SH-SY5Y (cell line): Measurements from ENCODE around the gene SPHKAP.

Experiments used
- GATA2 ChIP-seq: IDR thresholded peaks from 2 replicates; pipeline ENCODE4 v1.6.1; 2011; ENCODE audit warnings: mild to moderate bottlenecking, low read depth, low read length
- GATA3 ChIP-seq: IDR thresholded peaks from 2 replicates; pipeline ENCODE4 v1.6.1; 2011; ENCODE audit warnings: low read depth, mild to moderate bottlenecking, low read length, moderate library complexity

The SPHKAP gene

DNA sequence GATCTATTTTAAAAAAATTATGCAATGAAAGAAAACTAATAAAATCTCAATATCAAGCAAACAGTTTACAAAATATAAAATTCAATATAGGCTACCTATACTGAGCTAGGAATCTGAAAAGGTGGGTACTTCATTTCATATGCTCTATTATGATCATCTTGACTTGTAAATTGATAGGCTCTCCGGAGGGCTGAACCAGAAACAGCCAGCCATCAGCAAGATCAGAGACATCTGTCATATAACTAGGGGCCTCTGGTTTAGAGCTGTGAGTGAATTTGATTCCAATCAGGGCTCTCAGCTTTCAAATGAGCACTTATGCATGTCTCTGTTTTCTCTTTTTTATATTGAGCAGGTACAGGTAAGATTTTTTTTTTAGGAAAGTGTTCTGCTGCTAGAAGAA is 114.2 kb downstream of the SPHKAP start:
- TF ChIP-seq GATA2 (no peak), GATA3 (no peak)

DNA sequence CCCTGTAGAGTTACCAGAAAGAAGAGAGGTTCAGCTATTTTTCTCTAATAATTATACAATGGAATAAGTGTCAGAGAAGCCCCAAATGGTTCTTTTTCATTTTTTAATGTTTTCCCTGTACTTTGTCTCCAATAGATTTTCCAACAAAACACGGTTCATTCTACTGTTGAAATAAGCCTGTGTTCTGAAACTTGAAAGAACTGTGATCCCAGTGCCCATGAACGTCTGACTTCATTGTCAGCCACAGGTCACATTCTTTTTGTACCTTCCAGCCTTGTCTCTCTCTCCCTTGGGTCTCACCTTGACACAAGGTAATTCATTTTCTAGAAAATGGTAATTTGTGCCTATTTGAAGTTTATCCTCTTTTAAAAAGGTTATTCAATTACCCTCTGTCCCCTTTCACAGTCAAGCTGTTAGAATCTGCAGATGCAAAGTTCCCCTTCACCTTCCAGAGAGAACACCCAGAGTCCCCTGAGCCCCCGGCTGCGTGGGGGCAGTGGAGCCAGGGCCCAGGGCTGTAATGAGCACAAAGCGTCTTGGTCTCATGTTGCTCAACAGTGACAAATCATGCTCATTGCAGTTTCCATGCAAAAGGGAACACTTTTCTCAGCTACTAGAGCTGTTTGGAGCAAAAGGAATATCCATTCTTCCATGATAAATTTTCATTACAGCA is 115.2 kb downstream of the SPHKAP start:
- TF ChIP-seq GATA3 (no peak), GATA2 (no peak)

DNA sequence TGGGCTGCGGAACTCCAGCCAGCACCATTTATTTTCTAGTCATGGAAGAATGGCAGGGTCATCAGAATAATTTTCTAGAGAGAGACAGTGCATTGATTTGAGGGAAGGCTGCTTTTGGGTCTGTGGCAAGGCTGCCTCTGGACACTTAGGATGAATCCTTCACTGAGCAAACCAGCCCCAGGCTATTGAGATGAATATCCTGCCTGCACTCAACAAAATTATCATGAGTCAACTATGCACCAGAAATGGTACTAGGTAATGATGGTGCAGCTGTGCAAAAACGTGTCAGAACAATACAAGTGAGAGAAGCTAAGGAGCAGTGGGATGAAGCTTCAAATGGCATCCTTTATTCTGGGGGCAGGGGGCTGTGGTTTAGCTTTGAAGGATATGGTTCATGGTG is 115.8 kb downstream of the SPHKAP start:
- TF ChIP-seq GATA2, result no peak
- TF ChIP-seq GATA3, result no peak

DNA sequence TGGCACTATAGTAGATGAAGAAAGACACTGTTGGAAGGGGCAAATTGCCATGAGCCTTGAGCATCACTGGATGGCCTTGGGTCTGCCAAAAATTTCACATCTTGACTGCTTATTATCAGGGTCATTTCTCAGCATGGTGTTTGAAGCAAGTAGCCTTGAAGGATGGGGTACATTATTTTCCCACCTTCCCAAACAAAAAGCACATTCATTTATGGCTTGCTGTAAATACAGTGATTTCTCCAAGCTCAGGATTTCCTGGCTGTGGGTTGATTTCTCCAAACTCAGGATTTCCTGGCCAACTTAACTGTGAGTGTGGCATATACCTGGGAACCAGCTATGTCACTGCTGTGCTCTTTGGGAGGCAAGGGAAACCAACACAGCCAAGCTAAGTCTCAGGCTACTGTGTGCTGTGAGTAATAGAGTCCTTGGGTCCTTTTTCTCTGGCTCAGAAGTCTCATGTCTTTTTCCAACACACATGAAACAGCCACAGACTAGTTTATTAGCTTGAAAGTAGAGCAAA is 116.6 kb downstream of the SPHKAP start:
- TF ChIP-seq GATA3 (no peak), GATA2 (no peak)

DNA sequence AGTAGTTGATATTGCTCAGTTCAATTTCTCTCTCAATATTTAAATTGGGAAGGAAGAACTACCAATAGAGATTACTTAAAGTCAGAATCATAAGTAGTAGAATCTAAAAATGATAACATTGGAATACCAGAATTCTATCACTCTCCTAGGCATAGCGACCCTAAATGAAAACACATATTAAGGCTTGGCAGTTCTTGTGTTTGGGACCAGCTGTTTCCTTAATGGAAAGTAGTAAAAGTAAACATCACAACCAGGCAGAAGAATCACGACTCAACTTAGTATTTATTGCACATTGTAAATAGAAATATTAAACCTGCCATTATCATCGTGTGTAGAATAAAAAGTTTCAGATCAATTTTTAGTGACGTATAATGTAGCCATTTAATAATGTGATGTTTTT is 117.5 kb downstream of the SPHKAP start:
- TF ChIP-seq GATA3 (no peak), GATA2 (no peak)

DNA sequence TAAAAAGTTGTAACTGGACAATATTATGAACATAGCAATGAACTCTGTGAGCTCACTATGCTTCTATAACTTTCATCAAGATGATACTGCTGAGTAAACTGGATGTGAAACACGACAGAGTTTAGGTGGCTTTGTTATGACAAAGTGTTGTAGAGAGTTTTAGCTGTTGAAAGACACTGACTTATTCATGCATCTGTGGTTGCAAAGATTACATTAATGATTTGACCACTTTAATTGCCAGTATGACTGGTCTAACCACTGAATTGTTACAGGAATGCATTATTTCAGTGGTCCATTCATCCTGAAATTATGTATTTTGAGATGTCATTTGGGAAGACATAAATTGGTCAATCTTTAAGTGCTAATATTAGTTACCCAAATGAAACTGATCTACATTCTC is 117.9 kb downstream of the SPHKAP start:
- TF ChIP-seq GATA3, result no peak
- no peak for TF ChIP-seq GATA2

DNA sequence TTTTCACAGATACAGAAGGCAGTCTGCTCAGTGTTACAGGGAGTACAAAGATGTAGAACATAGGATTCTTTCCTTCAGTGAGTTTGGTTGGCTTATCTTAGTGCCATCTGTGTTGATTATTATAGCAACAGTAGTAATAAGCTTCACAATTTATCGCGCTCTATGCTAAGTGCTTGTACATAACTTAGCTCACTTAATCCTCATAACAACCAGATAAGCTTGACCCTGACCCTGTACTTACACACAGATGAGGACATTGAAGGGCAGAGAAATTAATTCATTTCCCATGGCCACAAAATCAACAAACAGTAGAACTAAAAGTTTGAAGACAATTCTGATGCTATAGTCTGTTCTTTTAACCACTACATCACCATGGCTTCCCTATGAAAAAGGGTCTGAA is 121.8 kb downstream of the SPHKAP start:
- TF ChIP-seq GATA3, result no peak
- no peak for TF ChIP-seq GATA2

DNA sequence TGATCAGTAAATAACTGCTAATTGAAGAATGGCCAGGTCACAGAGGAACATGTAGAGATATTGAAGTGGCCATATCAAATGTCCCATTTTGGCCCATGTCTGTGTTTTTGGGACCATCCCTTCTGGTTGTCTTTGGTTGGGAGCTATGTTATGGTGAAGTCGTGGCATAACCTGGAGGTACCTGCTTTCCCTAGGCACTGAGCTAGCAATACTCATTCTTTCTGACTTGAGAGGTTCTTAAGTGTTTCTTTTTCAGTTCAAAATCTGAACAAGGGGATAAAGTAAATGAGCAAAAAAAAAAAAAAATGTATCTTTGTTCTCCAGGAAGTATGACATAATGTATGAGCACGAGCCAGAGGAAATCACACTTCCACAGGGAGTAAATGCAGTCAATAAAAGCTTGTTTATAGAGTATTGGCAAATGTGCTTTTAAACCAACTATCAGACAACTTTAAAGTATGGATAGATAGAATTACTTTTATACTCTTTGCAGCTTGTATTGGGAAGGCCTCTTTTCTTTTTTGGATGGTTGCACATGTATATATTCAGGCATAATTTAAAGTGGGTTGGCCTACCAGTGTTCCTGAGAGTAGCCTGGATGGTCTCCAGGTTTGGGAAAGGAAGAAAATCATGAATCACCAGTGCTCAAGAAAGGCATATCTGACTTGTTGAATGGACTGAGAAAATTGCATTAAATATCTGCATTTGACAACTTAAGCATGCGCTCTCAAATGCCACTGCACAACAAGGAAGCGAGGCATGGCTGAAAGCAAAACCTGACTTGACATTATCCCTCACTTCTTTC is 125.0 kb downstream of the SPHKAP start:
- TF ChIP-seq GATA2 (no peak), GATA3 (no peak)

DNA sequence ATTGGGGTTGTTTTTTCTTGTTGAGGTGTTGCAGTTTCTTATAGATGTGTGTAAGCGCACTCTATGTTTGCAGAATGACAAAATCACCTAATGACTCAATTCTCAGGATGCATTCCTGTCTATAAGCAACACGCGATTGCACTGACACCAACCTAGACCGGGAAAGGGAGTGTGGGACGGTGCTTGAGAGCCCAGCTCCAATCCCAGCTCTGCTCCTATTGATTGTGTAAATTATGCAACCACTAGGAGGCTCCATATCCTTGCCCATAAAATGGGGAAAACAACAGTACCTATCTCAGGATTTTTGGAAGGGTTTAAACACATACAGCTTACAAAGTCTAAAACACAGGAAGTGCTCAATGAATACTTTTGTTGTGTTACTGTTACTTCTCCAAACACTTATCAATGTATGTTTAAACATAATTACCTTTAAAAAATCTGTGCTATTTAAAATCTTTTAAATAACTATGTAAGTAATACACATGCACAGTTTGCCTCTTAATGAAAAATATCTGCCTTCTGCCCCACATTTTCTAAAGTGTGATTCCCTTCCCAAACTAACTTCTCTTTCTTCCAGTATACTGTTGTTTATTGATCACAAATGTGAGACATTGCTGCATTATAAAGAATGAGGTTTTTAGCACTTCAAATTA is 132.5 kb downstream of the SPHKAP start:
- TF ChIP-seq GATA3, result no peak
- no peak for TF ChIP-seq GATA2

DNA sequence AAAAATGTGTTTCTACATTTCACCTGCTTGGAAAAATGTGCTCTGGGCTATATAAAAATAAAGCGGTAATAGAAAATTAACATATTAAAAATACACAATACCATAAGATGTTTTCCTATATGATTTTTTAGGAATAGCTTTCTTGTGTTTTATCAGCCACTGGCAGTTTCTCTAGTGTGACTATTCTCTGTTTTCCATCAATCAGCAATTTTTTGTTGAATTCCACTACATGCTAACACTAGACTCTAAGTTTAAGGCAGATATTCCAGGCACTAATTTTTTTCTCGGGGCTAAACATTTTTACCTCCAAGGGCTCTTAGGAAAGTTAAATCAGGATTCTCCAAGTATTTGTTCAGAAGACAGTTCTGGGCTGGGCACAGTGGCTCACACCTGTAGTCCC is 140.5 kb downstream of the SPHKAP start:
- TF ChIP-seq GATA3 (no peak), GATA2 (no peak)

DNA sequence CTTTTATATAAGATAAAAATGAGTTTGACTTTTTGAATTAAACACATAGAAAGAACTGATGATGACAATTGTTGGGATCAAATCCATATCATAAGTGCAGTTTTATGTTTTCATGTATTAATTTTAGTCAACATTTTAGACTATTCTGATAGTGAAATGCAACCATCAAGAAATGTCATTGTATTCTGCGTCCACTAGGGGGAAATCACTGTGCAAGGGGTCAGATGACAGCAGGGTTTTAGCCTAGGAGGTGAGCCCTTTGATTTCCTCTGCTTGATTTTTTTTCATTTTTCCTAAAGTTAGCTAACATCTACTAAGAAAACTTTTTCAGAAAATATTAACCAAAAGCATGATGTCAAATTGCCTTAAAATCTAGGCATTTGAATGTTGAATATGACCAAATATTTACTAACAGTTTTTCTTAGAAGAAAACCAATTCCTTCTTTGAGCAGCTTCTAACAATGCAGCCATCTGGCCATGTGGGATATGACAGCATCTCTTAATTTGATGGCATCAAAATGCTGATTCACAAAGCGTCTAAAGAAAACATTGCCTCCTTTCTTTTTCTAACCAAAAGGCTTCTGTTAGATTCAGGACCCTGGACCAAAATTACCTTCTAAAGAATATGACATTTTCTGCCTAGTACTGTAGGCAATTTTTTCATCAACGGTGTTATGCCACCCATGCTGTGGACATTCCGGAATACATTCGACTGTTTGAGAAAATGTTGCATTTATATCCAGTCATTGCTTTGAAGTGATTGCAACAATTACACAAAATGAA is 141.5 kb downstream of the SPHKAP start:
- TF ChIP-seq GATA2 (no peak), GATA3 (no peak)

DNA sequence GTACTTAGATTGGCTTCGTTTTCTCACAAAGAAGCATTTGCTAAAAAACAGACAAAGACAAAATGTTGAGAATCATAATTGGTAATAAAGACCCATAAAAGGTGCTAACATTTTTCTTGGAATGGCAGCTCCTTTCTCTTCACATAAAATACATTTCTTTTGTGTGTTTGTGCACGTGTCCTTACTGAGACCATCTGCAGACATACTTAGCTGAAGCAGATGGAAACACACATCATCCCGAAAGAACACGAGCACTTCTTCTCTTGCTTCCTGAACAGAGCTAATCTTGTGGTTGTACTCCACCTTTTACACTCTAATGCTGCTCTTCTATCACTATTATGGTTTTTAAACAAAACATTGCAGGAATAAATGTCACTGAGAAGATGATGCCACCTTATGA is 142.5 kb downstream of the SPHKAP start:
- no peak for TF ChIP-seq GATA3
- TF ChIP-seq GATA2, result no peak

DNA sequence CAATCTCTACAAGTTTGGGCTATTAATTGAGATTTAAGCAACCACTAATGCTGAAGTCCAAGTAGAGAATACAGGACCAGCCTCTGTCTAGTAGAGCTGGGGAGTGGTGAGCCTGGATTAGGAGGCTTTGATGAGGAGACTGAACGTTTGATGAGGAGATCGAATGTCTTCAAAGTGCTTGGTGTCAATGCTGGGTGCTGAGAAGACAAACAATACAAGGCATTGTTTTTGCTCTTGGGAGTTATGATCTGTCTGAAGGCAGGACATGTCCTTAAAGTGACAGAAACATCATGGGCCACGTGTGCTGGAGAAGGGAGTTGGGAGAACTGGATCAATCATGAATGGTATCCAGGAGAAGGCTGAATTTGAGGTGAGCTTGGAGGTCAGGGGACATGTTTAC is 143.6 kb downstream of the SPHKAP start:
- TF ChIP-seq GATA3, result no peak
- TF ChIP-seq GATA2, result no peak

DNA sequence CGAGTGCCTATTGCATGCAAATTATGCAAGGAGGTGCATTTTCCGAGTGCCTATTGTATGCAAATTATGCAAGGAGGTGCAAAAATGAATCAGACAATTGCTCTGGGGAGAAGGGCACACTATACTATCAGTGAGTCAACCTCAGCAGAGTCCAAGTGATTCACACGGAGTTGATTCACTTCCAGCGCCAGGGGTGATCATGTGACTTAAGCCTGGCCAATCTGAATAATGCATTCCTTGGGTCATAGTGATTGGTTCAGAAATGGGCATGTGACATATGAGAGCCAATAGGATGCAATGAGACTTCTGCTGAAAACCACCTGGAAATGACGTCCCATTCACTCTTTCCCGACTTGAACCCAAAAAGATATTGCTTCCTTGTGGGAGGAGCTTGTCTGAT is 157.9 kb downstream of the SPHKAP start:
- no peak for TF ChIP-seq GATA2
- TF ChIP-seq GATA3, result no peak

DNA sequence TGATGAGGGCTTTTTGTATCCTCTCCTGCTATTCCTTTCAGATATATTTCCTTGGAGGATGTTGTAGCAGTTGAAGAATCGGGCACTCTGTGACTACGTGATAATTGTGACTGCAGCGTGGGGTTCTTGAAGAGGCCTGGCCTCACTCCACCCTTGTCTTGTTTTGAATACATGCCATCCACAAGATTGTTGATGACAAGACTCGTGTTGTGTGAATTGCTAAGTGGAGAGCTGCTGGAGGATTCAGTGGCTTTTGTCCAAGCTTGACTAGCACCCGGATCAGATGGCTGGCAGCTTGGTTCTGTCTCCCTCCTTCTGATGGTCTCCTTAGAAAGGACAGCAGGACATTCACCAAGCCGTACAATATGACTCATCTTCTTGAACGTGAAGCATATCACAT is 163.2 kb downstream of the SPHKAP start:
- no peak for TF ChIP-seq GATA3
- TF ChIP-seq GATA2, result no peak
